Left forelimb (tissue), 1 donor: ENCODE results near the gene ABCA6.
"Not testable (repeated sequence)": the region's sequence is repeated elsewhere in the genome, so short reads cannot be mapped to it uniquely, and the experiment has no call there.

Source experiments
- DNase-seq: peaks from one replicate; pipeline ENCODE4 v3.0.0-alpha.2; 2018; ENCODE audit warnings: low spot score

ABCA6 gene

DNA sequence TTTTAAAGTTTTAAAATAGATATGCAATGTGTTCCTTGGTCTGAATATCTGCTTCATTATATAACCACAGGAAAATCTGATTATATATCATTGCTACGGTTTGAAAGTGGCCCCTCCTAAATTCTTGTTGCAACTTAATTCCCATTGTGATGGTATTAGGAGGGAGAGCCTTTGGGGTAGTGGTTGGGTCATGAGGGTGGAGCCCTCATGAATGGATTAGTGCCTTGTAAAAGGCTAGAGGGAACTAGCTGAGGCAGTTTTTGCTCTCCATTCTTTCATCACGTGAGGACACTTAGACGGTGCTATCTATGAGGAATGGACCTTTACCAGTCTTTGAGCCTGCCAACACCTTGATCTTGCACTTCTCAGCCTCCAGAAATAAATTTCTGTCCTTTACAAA, 7.6 kb downstream of the ABCA6 start:
- DNase-seq, result no peak

DNA sequence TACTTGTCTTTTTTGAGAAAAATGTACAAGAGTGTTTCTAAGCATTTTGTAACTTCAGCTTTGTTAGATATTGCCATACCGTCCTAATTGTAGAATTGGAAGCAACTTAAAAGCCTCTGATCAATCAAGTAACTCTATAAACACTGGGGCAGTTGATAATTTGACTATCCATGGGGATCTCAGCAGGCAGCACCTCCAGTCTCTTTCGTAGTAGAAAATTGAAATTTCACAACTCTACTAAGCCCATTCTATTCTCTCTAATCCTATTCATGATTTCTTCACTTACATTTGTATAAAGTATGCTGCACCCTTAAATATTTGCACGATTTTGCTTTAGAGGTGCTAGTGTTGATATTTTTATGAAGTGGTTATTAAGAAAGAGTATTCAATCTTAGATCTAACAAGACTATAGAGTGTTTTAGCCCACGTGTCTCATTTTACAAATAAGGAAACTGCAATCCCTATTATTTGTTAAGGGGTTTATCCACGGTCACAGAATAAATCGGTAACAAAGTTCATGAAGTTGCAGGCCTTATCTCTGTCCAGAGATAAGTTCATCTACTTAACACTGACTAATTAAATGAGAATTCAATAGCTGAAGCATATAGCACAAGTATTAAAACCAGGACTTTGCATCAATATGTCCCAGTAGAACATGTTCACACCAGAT, 10.9 kb downstream of the ABCA6 start:
- DNase-seq, result no peak

DNA sequence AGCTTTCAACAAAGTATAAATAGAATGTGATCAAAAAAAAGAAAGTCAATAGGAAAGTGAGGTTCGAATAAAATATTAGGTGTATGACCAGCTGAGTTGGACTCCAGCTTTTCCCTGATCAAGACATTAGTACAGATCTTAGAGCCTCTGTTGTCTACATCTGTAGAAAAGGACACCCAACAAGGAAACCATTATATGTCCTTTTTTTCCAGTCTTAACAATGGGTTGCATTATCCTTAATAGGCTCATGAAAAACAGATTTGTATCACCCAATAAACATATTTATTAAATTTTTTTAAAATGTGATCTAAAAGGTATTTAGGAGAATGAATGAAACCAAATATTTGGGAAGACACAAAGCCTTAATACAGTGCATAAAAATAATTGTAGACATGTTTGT, 18.1 kb downstream of the ABCA6 start:
- DNase-seq, result no peak

DNA sequence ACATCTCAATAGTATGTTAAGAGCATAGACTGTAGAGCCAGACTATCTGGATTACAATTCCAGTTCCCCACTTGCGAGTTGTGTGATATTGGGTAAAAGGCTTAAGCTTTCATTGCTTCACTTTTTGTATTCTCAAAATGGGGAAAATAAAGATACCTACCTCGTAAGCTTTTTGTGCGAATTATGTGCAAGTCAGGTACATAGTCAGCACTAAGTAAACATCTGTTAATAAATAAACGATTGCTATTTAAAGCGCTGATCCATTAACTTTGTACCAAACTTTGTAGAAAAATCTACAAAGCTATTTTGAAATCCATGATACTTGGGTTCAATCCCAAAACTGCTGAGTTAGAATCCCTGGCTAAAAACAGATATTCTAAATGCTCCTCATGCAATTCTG, 19.6 kb downstream of the ABCA6 start:
- DNase-seq, result no peak

DNA sequence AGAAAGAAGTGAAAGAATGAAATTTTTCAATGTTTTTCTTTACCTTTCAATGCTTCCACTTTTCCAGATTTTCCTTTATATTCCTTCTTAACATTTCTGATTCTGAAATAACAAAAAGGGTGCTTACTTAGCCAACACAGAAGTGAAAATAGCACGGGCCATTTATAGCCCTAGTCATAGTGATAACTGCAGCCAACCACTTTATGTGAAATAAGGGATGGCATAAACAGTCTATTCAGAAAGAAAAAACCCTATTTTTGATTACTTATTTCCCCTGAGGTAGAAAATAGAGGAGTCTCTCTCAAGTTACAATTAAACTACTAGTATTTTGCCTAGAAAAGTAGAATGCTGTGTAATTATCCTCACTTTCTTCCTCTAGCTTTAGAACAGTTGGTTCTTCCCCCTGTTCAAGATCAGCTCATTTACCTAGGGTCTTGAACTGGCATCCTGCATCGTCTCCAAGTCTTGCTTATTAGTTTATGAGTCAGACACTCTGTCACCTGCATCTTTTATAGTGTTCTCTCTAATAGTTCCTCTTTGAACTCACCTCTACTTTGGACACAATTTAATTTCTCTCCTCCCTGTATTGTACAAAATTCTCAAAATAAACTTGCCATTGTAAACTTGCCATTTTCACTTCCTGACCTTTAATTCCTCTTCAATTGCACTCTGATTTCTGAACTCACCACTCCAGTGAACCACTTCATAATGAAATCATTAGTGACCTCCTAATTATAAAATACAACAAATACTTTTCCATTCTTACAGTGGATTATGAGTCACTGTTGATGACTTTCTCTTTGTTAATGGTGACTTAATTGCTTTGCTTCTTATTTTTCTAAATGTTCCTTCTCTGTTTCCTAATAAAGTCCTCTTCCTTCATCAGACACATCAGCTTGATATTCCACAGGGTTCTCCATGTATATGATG, 23.6 kb downstream of the ABCA6 start:
- no peak for DNase-seq

DNA sequence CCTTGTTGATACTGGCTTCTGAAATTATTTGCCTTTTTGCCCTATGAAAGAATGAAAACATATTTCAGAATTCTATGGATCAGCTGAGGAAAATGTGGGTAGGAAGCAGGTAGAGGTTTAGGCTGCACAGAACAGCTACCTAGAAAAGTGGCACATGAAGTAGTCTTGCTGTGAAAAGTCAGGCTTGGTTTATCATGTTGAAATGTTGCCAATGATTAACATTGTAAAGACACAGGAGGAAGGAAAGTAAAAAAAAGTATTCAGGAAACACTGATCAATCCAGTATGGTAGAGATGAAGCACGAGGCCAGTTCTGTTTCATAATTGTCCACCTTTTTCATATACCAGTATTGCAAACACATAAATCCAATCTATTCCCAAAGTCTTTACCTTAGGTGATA, 29.9 kb downstream of the ABCA6 start:
- no peak for DNase-seq

DNA sequence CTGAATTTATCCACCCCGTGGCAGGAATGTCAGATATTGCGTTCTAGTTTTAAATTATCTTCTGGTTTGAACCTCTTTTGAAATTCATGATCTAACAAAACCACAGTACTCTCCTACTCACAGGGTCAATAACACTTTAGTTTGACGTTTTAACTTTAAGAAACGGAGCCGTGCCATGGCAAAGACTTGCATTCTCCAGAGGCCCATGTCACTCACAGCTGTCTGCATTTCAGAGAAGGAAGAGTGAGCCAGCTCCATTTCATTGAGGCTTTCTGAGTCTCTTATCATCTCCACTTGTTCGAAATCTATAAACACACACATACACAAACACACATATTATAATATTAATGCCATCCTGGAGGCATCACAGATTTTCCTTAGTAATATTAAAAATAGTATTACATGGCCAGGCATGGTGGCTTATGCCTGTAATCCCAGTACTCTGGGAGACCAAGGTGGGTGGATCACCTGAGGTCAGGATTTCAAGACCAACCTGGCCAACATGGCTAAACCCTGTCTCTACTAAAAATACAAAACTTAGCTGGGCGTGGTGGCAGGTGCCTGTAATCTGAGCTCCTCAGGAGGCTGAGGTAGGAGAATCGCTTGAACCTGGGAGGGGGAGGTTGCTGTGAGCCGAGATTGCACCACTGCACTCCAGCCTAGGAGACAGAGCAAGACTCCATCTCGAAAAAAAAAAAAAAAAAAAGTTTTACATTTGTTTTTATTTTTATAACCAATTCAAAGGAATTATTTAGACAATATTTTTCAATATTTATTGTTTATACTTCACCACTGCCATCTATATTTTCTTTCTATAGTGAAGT, 35.6 kb downstream of the ABCA6 start:
- no peak for DNase-seq

DNA sequence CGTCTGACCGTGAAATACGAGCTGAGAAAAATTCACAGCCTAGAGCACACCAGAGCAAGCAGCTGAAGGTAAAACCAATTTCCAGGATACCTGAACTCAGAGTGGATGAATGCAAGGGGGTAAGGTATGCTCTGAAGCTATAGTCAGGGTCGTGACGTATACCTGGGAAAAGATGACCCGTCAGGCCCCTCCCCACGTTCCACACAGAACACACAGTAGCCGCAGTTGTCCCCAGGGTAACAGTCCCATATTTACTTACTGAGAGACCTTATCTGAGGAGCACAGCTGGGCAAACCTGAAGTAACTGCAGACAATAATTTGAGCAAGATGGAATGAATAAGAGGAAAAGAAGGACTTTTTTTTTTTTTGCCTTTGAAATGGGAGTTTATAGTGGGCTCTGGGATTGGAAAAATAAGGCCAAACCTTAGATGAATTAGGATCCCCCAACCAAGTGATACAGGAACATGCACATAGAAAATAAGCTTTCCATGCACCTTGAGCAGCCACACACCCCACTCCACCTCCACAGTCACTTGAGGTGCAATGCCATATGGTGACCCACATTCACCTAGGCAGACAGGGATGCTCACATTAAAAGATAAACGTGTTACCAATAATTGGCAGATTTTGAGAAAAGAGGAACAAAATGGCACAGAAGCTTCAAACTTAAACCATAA, 38.0 kb downstream of the ABCA6 start:
- DNase-seq, result no peak

DNA sequence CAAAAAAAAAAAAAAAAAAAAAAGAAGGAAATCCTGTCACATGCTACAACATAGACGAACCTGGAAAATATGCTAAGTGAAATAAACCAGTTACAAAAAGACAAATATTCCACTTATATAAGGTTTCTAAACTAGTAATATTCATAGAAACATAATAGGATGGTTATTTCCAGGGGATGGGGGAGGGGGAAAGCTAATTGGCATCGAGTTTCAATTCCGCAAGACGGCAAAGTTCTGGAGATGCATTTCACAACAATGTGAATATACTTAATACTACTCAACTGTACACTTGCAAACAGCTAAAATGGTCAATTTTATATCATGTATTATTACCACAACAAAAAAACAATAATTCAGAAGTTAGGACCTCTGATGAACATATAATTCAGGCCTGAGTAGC, 43.1 kb downstream of the ABCA6 start:
- no peak for DNase-seq

DNA sequence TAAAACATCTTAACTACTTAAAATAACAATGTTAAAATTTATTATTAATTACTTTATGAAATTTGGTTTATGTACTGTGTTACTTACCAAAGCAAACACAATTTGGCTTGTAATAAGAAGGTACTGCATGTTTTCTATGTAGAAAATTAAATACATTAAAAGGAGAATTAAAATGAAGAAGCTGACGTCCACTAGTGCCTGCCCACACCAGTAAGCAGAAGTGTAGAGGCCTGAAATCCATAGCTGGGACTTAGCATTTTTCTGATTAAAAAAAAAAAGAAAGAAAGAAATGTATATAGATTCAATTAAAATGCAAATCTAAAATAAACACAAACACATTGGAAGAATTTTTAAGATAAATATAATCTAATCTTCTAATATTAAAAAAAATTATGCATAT, 45.2 kb downstream of the ABCA6 start:
- no peak for DNase-seq

DNA sequence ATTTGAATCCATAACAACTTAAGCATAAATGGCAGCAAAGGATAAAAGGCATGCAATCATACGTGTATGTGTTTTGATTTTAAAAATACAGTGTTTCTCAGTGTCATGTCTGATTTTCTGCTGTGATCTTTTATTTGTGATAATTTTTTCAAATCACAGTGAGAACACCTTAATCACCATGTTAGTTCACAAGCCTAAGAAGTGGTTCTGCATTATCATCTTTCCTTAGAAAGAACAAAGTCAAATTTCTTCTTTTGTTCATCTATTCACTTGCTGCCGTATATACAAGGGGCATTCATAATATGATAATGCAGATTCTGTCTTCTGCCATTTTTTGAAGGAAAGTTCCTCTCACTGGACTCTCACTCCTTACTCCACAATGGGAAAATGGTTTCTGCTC, 47.7 kb downstream of the ABCA6 start:
- DNase-seq, result no peak

DNA sequence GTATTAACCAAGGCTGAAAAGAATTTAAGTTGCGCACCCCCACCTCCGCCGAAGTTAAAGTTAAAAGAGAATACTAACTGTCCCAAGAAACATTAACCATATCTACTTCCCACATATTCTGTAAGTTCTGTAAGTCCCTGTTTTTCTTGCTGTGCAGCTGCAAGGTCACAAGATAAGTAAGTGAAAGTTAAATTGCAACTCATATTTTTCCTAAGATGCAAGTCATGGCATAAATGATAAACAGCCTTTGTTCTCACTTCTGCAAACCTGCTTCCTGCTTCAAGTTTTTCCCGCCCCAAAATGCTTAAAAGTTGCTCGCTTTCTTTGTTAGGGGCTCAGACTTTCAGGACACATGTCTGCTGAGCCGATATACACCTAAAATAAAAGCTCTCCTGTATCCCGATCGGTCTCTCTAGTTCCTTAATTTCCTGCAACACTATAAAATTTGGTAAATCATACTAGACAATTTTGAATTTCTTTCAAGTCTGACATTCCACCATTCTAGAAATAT, 48.4 kb downstream of the ABCA6 start:
- no peak for DNase-seq

DNA sequence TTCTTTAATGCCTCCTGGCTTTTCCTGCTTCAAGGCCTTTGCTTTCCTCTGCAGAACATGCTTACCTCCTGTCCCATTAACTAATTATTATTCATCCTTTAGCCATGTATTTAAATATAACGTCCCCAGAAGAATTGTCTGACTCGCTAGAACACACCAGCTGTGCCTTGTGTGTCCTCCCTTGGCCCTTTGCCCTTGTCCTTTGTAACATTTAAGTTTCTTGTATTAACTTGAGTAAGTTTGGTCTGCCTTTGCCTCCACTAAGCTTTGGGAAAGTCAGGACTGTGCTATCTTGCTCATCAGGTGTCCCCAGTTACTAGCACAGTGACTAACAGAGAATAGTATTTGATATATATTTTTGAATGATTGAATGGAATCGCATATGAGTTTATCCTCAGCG, 51.3 kb downstream of the ABCA6 start:
- DNase-seq, result no peak

DNA sequence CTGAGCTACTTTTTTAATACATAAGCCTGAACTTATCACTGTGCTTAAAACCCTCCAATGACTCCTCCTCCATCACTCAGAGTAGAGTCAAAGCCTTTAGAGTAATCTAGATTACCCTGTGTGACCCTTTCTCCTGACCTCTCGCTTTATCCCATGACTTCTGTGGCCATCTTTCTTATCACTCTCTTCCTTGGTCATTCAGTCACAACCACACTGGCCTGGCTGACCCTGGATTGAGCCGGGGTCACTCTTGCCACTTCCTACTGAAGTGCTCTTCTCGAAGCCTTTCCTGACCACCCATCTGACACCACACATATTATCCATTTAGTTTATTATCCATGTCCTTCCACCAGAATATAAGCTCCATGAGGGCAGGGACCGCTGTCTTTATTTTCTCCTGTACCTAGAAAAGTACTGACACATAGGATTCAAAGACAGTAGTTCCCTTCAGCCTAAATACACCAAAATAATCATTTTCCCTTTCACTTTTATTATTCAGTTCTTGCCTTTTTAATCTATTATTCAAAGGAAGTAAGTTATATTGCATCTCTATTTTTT, 53.0 kb downstream of the ABCA6 start:
- DNase-seq, result no peak

DNA sequence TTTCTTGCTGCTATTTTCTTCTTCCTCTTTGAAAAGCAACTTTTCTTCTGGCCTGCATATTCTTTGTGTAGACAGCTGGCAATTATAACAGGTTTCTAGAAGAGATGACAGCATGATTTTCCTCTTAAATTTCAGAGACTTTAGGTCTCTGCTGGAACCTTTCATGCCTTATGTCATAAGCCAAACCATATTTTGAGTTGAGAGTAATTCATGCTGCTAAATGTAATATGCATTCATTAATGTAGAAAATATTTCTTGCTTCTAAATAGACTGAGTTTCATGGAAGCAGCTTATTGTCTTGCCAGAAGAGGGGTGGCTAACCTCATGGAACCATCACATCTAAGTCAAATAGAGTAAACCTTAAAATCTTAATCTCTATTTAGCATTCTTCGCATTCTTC, 55.1 kb downstream of the ABCA6 start:
- DNase-seq, result no peak

DNA sequence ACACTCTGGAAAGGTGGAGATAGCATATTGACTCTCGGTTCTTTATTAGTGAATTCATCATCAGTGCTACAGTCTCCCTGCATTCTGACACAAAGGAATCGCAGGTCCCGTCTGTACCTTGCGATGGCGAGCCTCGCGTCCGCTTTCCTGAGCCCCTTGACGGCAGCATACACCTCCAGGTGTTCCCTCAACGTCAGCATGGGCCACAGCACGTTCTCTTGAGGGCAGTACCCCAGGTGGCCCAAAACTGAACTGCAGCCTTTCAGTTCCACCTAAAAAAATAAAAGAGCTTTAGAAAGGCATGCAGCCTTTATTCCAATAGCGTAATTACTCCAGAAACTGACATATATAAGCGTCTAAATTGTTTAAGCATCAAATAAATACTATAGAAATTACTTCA, 56.8 kb downstream of the ABCA6 start:
- DNase-seq, result no peak

DNA sequence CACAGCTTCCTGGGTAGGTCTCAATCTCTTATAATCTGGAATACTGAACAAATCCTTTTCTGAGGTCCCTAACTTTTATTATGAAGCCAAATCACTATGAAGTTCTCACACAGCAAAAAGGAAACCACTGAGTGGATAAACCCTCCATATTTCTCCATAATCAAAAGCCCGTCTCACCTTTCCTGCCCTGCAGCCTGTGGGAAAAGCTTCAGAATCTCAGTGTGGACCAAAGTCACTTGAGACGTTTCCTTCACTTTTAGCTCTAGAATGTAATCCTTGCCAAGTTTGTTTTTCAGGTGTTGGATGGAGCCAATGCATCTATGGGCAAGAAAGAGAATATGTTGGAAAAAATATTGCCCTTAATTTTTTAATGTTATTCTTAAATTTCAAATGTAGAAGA, 59.0 kb downstream of the ABCA6 start:
- no peak for DNase-seq

DNA sequence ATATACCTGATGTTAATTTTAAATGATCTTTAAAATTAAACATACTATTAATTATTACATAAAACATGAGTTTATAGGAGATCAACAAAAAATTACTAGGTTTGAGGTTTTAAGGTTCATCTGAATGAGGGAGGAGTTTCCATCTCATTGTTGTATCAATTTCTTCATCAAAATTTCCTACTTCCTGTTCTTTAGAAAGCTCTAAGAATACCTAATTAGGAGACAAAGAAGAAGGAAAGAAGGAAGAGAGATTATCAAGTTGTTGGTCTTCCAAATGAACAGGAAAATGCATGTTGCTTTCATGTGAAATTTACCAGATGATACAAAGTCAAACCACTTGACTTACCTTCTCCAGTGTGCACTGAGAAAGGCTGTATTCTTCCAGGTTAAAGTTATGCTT, 62.8 kb downstream of the ABCA6 start:
- no peak for DNase-seq

DNA sequence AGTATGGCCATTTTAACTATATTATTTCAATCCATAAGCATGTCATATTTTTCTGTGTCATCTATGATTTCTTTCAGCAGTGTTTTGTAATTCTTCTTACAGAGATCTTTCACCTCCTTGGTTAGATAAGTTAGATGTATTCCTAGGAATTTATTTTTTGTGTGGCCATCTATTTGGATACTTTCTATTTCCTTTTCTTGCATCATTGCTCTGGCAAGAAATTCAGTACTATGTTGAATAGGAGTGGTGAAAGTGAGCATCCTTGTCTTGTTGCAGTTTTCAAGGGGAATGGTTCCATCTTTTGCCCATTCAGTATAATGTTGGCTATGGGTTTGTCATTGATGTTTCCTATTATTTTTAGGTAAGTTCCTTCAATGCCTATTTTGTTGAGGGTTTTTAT, 65.9 kb downstream of the ABCA6 start:
- DNase-seq, result no peak

DNA sequence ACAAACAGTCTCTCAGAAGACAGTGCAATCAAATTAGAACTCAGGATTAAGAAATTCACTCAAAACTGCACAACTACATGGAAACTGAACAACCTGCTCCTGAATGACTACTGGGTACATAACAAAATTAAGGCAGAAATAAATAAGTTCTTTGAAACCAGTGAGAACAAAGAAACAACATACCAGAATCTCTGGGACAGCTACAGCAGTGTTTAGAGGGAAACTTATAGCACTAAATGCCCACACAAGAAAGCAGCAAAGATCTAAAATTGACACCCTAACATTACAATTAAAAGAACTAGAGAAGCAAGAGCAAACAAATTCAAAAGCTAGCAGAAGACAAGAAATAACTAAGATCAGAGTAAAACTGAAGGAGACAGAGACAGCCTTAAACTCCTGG, 68.3 kb downstream of the ABCA6 start:
- DNase-seq, result not testable (repeated sequence)

DNA sequence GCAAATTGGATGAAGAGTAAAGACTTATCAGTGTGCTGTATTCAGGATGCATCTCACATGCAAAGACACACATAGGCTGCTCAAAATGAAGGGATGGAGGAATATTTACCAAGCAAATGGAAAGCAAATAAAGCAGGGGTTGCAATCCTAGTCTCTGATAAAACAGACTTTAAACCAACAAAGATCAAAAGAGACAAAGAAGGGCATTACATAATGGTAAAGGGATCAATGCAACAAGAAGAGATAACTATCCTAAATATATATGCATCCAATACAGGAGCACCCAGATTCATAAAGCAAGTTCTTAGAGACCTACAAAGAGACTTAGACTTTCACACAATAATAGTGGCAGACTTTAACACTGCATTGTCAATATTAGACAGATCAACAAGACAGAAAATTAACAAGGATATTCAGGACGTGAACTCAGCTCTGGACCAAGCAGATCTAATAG, 68.9 kb downstream of the ABCA6 start:
- DNase-seq, result not testable (repeated sequence)

DNA sequence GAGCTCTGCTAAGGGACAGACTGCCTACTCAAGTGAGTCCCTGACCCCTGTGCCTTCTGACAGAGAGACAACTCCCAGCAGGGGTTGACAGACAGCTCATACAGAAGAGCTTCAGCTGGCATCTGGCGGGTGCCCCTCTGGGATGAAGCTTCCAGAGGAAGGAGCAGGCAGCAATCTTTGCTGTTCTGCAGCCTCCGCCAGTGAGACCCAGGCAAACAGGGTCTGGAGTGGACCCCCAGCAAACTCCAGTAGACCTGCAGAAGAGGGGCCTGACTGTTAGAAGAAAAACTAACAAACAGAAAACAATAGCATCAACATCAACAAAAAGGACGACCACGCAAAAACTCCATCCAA, 70.5 kb downstream of the ABCA6 start:
- DNase-seq, result not testable (repeated sequence)
